Astrocyte of the spinal cord (primary cell): ENCODE results near the gene ASIC3.

Experiments
- DNase-seq: peaks from one replicate; pipeline ENCODE4 v3.0.0; 2011; ENCODE audit warnings: low read depth, low spot score
- H3K4me3 ChIP-seq: 2 replicates; pipeline ENCODE4 v1.5.1; 2011; ENCODE audit warnings: low read depth, mild to moderate bottlenecking, low read length, moderate library complexity
- in situ Hi-C: cut with HindIII; loops from 2 replicates; pipeline ENCODE4 v1.10.0; 2017; ENCODE audit warnings: low sequenced_read_pairs
- TF ChIP-seq, protein P1 (sequence below): IDR thresholded peaks from 2 replicates; pipeline ENCODE4 v1.5.1; 2012; ENCODE audit warnings: low read depth, mild to moderate bottlenecking, low read length, inconsistent platforms

Gene ASIC3

DNA sequence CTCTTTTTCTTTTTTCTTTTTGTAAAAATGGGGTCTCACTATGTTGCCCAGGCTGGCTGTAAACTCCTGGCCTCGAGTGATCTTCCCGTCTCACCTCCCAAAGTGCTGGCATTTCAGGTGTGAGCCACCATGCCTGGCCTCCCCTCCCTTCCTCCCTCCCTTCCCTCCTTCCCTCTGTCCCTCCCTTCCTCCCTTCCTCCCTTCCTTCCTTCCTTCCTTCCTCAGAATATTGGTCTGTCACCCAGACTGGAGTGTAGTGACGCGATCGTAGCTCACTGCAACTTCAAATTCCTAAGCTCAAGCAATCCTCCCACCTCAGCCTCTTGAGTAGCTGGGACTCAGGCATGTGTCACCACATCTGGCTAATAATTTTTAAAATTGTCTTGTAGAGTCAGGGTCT, 46.3 kb downstream of the ASIC3 start:
- TF ChIP-seq, protein P1, sequence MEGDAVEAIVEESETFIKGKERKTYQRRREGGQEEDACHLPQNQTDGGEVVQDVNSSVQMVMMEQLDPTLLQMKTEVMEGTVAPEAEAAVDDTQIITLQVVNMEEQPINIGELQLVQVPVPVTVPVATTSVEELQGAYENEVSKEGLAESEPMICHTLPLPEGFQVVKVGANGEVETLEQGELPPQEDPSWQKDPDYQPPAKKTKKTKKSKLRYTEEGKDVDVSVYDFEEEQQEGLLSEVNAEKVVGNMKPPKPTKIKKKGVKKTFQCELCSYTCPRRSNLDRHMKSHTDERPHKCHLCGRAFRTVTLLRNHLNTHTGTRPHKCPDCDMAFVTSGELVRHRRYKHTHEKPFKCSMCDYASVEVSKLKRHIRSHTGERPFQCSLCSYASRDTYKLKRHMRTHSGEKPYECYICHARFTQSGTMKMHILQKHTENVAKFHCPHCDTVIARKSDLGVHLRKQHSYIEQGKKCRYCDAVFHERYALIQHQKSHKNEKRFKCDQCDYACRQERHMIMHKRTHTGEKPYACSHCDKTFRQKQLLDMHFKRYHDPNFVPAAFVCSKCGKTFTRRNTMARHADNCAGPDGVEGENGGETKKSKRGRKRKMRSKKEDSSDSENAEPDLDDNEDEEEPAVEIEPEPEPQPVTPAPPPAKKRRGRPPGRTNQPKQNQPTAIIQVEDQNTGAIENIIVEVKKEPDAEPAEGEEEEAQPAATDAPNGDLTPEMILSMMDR: no peak
- DNase-seq: no peak
- no peak overlapping the region for H3K4me3 ChIP-seq
- in situ Hi-C loops: no loop called here

GRCh38 chr7:151095123-151095797, 46.9 kb downstream of the ASIC3 start:
- TF ChIP-seq, protein P1: no peak
- H3K4me3 ChIP-seq: no peak overlapping the region
- no peak for DNase-seq
- in situ Hi-C loops: no loop called here

DNA sequence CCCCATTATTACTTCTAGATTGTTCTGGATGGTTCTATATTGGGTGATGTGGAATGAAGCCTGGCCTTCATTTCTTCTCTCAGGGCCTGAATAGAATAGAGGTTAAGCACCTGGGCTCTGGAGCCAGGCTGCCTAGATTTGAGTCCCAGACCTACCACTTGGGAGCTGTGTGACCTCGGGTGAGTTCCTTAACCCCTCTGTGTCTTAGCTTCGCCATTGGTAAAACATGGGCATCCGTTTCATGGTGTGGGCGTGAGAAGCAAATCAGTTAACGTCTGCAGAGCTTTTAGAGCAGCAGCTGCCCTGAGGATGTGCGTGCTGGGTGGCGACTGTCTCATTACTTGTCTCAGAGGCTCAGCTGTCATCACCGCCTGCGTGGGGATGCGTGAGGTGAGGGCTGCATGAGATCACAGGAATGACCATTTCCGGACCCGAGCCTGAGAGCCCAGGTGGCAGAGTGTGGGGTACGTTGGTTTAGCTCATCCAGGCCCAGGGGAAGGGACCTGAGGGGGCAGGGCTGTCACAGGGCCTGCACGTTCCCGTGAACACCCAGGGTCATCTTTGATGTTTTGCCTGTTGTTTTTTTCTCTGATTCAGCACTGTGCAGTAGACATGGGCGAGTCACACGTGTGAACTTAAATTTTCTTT, 47.6 kb downstream of the ASIC3 start:
- DNase-seq: no peak
- TF ChIP-seq, protein P1: no peak
- in situ Hi-C loops: no loop called here
- no peak overlapping the region for H3K4me3 ChIP-seq

GRCh38 chr7:151099486-151100211, 51.3 kb downstream of the ASIC3 start:
- in situ Hi-C loops: no loop called here
- TF ChIP-seq, protein P1: no peak
- no peak overlapping the region for H3K4me3 ChIP-seq
- no peak for DNase-seq

- no peak for DNase-seq
- in situ Hi-C loops: no loop called here
- no peak overlapping the region for H3K4me3 ChIP-seq
- TF ChIP-seq, protein P1: no peak
These were observed 52.6 kb downstream of the ASIC3 start for GRCh38 chr7:151100921-151101320.

GRCh38 chr7:151101621-151102396, 53.5 kb downstream of the ASIC3 start:
- in situ Hi-C loops: no loop called here
- H3K4me3 ChIP-seq: no peak overlapping the region
- TF ChIP-seq, protein P1: no peak
- DNase-seq: no peak
